Measurements from ENCODE around the gene ZMYM2. TPM values are rescaled to one million over a fixed set of nuclear protein-coding genes. Genes with fewer than 3 reads are reported as not detected.

Gene ZMYM2
- polyA plus RNA-seq, 3 donors = 6.7 to 32.6 (median 8.5) TPM

DNA sequence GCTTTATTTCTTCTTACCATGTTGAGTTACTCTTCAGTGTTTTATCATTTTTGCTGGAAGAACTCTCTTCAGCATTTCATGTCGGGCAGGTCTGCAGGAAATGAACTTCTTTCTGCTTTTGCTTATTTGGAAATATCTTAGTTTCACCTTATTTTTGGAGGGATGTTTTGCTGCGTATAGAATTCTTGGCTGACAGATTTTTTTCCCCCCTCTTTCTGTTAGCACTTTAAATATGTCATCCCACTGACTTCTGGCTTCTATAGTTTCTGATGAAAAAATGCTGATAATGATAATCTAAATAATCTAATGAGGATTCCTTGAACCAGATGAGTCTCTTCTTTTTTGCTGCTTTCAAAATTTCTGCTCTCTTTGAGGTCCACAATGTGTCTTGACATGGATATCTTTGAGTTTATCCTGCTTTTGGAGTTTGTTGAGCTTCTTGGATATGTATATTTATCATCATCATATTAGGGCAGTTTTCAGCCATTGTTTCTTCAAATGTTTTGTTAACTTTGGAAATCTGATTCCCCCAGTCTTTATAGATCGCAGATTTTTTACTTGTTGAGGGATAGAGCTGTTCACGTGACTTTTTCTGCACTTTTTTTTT lies 20.4 kb downstream of the ZMYM2 start:
- H3K4me1 Mint-ChIP-seq = peaks cover 12% of the 10 kb centered on the region

DNA sequence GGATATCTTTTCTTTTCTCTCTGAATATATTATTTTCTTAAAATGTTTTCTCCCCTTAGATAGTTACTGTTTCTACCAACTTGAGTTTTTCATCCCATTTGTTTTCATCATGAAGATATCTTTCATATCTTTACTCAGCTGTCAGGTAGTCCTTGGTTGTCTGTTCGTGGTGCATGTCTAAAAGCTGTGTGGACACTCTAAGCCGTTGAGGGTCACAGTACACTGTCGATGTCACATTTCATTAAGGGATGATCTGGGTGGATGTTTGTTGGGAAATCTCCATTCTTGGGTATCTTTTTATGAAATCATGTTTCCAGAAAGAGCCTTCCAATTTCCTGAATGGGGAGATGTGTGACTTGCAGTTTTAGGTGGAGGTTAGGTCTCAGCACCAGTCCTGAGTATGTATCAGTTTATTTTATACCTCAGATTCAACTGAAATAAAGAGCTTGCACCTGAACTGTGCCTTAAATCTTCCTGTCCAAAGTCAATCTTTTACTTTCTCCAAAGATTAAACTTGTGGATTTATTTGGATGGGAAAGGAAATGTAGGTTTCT lies 23.2 kb downstream of the ZMYM2 start:
- peaks cover 98% of the 10 kb centered on the region for H3K79me2 ChIP-seq (ENCODE audit: insufficient read depth, low read length)
- H3K4me3 Mint-ChIP-seq = no peak overlapping the region
- H3K9me3 ChIP-seq (replicated peaks in 1 of 2; ENCODE audit: control insufficient read depth in 1 of 2, insufficient read depth in 1 of 2, low read length in 2 of 2) = peaks cover 0 to 13% of the 10 kb centered on the region in 2 donors
- H3K9ac ChIP-seq (ENCODE audit: insufficient read depth, low read length, poor library complexity, severe bottlenecking) = no peak overlapping the region
- H4K20me1 ChIP-seq (ENCODE audit: insufficient read depth, low read length) = peaks cover 90% of the 10 kb centered on the region
- no peaks in the 10 kb centered on the region for H3K27me3 ChIP-seq (ENCODE audit: control insufficient read depth in 2 of 2, insufficient read depth in 2 of 2, low read length in 2 of 2)
- no peaks in the 10 kb centered on the region for H3K27me3 Mint-ChIP-seq (ENCODE audit: low read depth in 3 of 3)
- DNase-seq = no peak
- H3K4me1 ChIP-seq (ENCODE audit: control insufficient read depth in 1 of 2, insufficient read depth in 2 of 2, low read length in 2 of 2) = no peaks in the 10 kb centered on the region
- H3K4me1 Mint-ChIP-seq = peaks cover 12% of the 10 kb centered on the region
- intact Hi-C loops (cut with micrococcal nuclease) = no loop called here
- peak overlapping the region in 3 of 7 donors; percentile 1 to 16 (median 10) for H3K27ac Mint-ChIP-seq
- H3K36me3 Mint-ChIP-seq = peaks cover 35 to 64% of the 10 kb centered on the region in 2 donors
- H3K4me3 ChIP-seq (replicated peaks in 1 of 3; ENCODE audit: low read depth in 2 of 3, low read length in 3 of 3) = no peak overlapping the region
- 17% methylated on average over 2 of the region's 3 CpGs for WGBS (ENCODE audit: insufficient coverage)
- no peak overlapping the region for H2AFZ ChIP-seq (ENCODE audit: insufficient read depth, low read depth, low read length, poor library complexity, severe bottlenecking)
- H3K36me3 ChIP-seq (replicated peaks in 1 of 2; ENCODE audit: control insufficient read depth in 1 of 2, insufficient read depth in 2 of 2, low read length in 2 of 2) = peaks cover 22 to 55% of the 10 kb centered on the region in 2 donors
- H3K27ac ChIP-seq (ENCODE audit: low read depth in 1 of 2, low read length in 2 of 2) = peak overlapping the region in 1 of 2 donors; percentile 10
- TF ChIP-seq, protein P1, sequence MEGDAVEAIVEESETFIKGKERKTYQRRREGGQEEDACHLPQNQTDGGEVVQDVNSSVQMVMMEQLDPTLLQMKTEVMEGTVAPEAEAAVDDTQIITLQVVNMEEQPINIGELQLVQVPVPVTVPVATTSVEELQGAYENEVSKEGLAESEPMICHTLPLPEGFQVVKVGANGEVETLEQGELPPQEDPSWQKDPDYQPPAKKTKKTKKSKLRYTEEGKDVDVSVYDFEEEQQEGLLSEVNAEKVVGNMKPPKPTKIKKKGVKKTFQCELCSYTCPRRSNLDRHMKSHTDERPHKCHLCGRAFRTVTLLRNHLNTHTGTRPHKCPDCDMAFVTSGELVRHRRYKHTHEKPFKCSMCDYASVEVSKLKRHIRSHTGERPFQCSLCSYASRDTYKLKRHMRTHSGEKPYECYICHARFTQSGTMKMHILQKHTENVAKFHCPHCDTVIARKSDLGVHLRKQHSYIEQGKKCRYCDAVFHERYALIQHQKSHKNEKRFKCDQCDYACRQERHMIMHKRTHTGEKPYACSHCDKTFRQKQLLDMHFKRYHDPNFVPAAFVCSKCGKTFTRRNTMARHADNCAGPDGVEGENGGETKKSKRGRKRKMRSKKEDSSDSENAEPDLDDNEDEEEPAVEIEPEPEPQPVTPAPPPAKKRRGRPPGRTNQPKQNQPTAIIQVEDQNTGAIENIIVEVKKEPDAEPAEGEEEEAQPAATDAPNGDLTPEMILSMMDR (IDR thresholded peaks at IDR 0.05) = no peak
- H3K4me2 ChIP-seq (replicated peaks; ENCODE audit: extremely low read depth, low read length, poor library complexity, severe bottlenecking) = no peak overlapping the region
- H3K9me3 Mint-ChIP-seq = peaks cover 9 to 22% (median 14%) of the 10 kb centered on the region in 7 donors

More for the DNA sequence above, 20.4 kb downstream of the ZMYM2 start:
- WGBS (ENCODE audit: insufficient coverage) = no CpG with 5 or more reads among the region's 4 CpGs
- TF ChIP-seq, protein P1 (IDR thresholded peaks at IDR 0.05) = no peak
- Mint-ChIP-seq H3K27me3 (ENCODE audit: low read depth in 3 of 3) (no peaks in the 10 kb centered on the region), H3K27ac (no peak overlapping the region), H3K9me3 (peaks cover 12 to 23% (median 15%) of the 10 kb centered on the region in 7 donors), H3K4me3 (no peak overlapping the region), H3K36me3 (peaks cover 49 to 80% of the 10 kb centered on the region in 2 donors)
- Histone ChIP-seq H3K79me2 (ENCODE audit: insufficient read depth, low read length) (peaks cover 99% of the 10 kb centered on the region), H3K4me1 (ENCODE audit: control insufficient read depth in 1 of 2, insufficient read depth in 2 of 2, low read length in 2 of 2) (no peaks in the 10 kb centered on the region), H3K4me3 (replicated peaks in 1 of 3; ENCODE audit: low read depth in 2 of 3, low read length in 3 of 3) (no peak overlapping the region), H3K4me2 (replicated peaks; ENCODE audit: extremely low read depth, low read length, poor library complexity, severe bottlenecking) (no peak overlapping the region), H3K27ac (ENCODE audit: low read depth in 1 of 2, low read length in 2 of 2) (no peak overlapping the region), H3K27me3 (ENCODE audit: control insufficient read depth in 2 of 2, insufficient read depth in 2 of 2, low read length in 2 of 2) (no peaks in the 10 kb centered on the region), H4K20me1 (ENCODE audit: insufficient read depth, low read length) (peaks cover 82% of the 10 kb centered on the region), H3K9me3 (replicated peaks in 1 of 2; ENCODE audit: control insufficient read depth in 1 of 2, insufficient read depth in 1 of 2, low read length in 2 of 2) (peaks cover 4 to 13% of the 10 kb centered on the region in 2 donors), H3K9ac (ENCODE audit: insufficient read depth, low read length, poor library complexity, severe bottlenecking) (no peak overlapping the region), H2AFZ (ENCODE audit: insufficient read depth, low read depth, low read length, poor library complexity, severe bottlenecking) (no peak overlapping the region), H3K36me3 (replicated peaks in 1 of 2; ENCODE audit: control insufficient read depth in 1 of 2, insufficient read depth in 2 of 2, low read length in 2 of 2) (peaks cover 33 to 62% of the 10 kb centered on the region in 2 donors)
- intact Hi-C loops (cut with micrococcal nuclease) = no loop called here
- DNase-seq = no peak
